ENCODE results near the gene LIPK.

LIPK gene

GRCh38 chr10:88794731-88795130 lies 88.7 kb downstream of the LIPK start:
- H3K27me3 ChIP-seq (ENCODE audit: control insufficient read depth, insufficient read depth, low read length): no peaks in the 10 kb centered on the region
- H3K27ac ChIP-seq (ENCODE audit: low read depth, low read length): no peak overlapping the region
- H3K4me1 ChIP-seq (ENCODE audit: control insufficient read depth, insufficient read depth, low read length): no peaks in the 10 kb centered on the region
- H3K9ac ChIP-seq (ENCODE audit: low read length): no peak overlapping the region
- H3K4me3 ChIP-seq (ENCODE audit: low read length): no peak overlapping the region
- no peaks in the 10 kb centered on the region for H3K36me3 ChIP-seq (ENCODE audit: control insufficient read depth, insufficient read depth, low read length)

- no peaks in the 10 kb centered on the region for H3K27me3 ChIP-seq (ENCODE audit: control insufficient read depth, insufficient read depth, low read length)
- no peaks in the 10 kb centered on the region for H3K4me1 ChIP-seq (ENCODE audit: control insufficient read depth, insufficient read depth, low read length)
- no peak overlapping the region for H3K27ac ChIP-seq (ENCODE audit: low read depth, low read length)
- H3K9ac ChIP-seq (ENCODE audit: low read length): no peak overlapping the region
- no peaks in the 10 kb centered on the region for H3K36me3 ChIP-seq (ENCODE audit: control insufficient read depth, insufficient read depth, low read length)
- no peak overlapping the region for H3K4me3 ChIP-seq (ENCODE audit: low read length)
These were observed 94.4 kb downstream of the LIPK start for GRCh38 chr10:88800152-88801125.

Measured in rectal smooth muscle tissue (tissue), 1 donor.